CD4-positive, alpha-beta memory T cell (primary cell): ENCODE measurements around the gene OBSCN. TPM values are rescaled to one million over a fixed set of nuclear protein-coding genes. Genes with fewer than 3 reads are reported as not detected.

ENCODE experiments used
- CTCF ChIA-PET: fragments of 350-600 bp; sonication (Branson Sonifier 250); formaldehyde crosslinking; loops from one replicate; lab custom pipeline; 2021; ENCODE audit warnings: inconsistent platforms; ENCODE audit not compliant: partially characterized antibody; lab: Charles Lee
- POLR2A ChIA-PET: fragments of 350-600 bp; sonication (Branson Sonifier 250); formaldehyde crosslinking; loops from one replicate; lab custom pipeline; 2021; ENCODE audit not compliant: partially characterized antibody; lab: Charles Lee
- DNase-seq, 5 donors: peaks; one replicate each; pipeline versions ENCODE4 v3.0.0 to v3.0.0-alpha.2; 2020 to 2022; ENCODE audit warnings: mixed read lengths in 1 of 5
- H3K27ac ChIP-seq: one replicate; pipeline ENCODE4 v1.7.0; 2013; ENCODE audit warnings: low read depth, low read length
- H3K27me3 ChIP-seq: 2 replicates; pipeline ENCODE4 v1.7.0; 2013; ENCODE audit warnings: mild to moderate bottlenecking, low read length, moderate library complexity; ENCODE audit not compliant: insufficient read depth
- H3K36me3 ChIP-seq: 2 replicates; pipeline ENCODE4 v1.7.0; 2013; ENCODE audit warnings: mild to moderate bottlenecking, low read length, moderate library complexity; ENCODE audit not compliant: insufficient read depth
- H3K4me1 ChIP-seq: 2 replicates; pipeline ENCODE4 v1.7.0; 2013; ENCODE audit warnings: mild to moderate bottlenecking, low read length, moderate library complexity; ENCODE audit not compliant: insufficient read depth
- H3K4me3 ChIP-seq, 2 donors: one replicate each; pipeline ENCODE4 v1.7.0; 2013; ENCODE audit warnings: low read length in 2 of 2, mild to moderate bottlenecking in 1 of 2
- H3K9me3 ChIP-seq, 2 donors: one replicate each; pipeline ENCODE4 v1.7.0; 2013; ENCODE audit warnings: low read length in 2 of 2, control low read depth in 1 of 2; ENCODE audit not compliant: control insufficient read depth in 1 of 2
- H3K27ac Mint-ChIP-seq, 7 donors: one replicate each; pipeline ENCODE4 v1.8.0; 2020 to 2021; ENCODE audit warnings: mixed read lengths in 7 of 7, mild to moderate bottlenecking in 6 of 7, inconsistent platforms in 3 of 7, moderate library complexity in 3 of 7
- H3K27me3 Mint-ChIP-seq, 2 donors: one replicate each; pipeline ENCODE4 v1.8.0; 2020 to 2021; ENCODE audit warnings: mixed read lengths in 2 of 2
- H3K36me3 Mint-ChIP-seq, 2 donors: one replicate each; pipeline ENCODE4 v1.8.0; 2020 to 2021; ENCODE audit warnings: mixed read lengths in 2 of 2, inconsistent platforms in 1 of 2, mild to moderate bottlenecking in 1 of 2
- H3K4me1 Mint-ChIP-seq, 4 donors: one replicate each; pipeline ENCODE4 v1.8.0; 2020 to 2021; ENCODE audit warnings: mixed read lengths in 4 of 4, mild to moderate bottlenecking in 1 of 4
- H3K4me3 Mint-ChIP-seq, 8 donors: one replicate each; pipeline ENCODE4 v1.8.0; 2020 to 2021; ENCODE audit warnings: mixed read lengths in 8 of 8, mild to moderate bottlenecking in 7 of 8, moderate library complexity in 6 of 8, inconsistent platforms in 3 of 8
- H3K9me3 Mint-ChIP-seq, 8 donors: one replicate each; pipeline ENCODE4 v1.8.0; 2020 to 2021; ENCODE audit warnings: mixed read lengths in 8 of 8, mild to moderate bottlenecking in 5 of 8, inconsistent platforms in 3 of 8, moderate library complexity in 1 of 8
- intact Hi-C: fragments of 100-400 bp; cut with micrococcal nuclease; formaldehyde crosslinking; loops from one replicate; pipeline ENCODE4 v1.15.1; 2023
- polyA plus RNA-seq, 2 donors: library from polyadenylated mRNA; unstranded; fragments of 300-500 nt; fragmentation: Illumina TruSeq; gene quantifications; one replicate each; pipeline ENCODE4 v1.2.3, GENCODE V29; 2021
- total RNA-seq, 2 experiments: library from RNA; stranded (reverse); gene quantifications; one replicate each; pipeline ENCODE4 v1.2.3, GENCODE V29; 2021

The OBSCN gene
- total and polyA plus RNA-seq, 4 experiments from 2014 or later, result 0.19 to 91.4 (median 39.8) TPM

DNA sequence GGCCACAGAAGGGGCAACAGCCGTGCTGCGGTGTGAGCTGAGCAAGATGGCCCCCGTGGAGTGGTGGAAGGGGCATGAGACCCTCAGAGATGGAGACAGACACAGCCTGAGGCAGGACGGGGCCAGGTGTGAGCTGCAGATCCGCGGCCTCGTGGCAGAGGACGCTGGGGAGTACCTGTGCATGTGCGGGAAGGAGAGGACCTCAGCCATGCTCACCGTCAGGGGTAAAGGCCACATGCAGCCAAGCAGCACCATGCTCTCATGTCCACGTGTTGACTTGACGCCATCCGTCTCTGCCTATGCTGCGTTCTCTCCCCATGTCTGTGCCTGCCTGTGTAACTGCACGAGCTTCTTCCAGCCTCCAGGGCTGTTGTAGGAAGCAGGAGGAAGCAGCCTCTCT is 85.5 kb downstream of the OBSCN start:
- peaks cover 0 to 3% (median under 1%) of the 10 kb centered on the region in 4 donors for H3K4me1 Mint-ChIP-seq
- Histone ChIP-seq H3K4me1 (no peaks in the 10 kb centered on the region), H3K4me3 (no peak overlapping the region), H3K27me3 (no peaks in the 10 kb centered on the region), H3K9me3 (no peaks in the 10 kb centered on the region), H3K27ac (no peak overlapping the region), H3K36me3 (no peaks in the 10 kb centered on the region)
- intact Hi-C loops, result no loop called here
- DNase-seq, result no peak
- H3K27me3 Mint-ChIP-seq, result no peaks in the 10 kb centered on the region
- H3K27ac Mint-ChIP-seq, result peak overlapping the region in 4 of 7 donors; percentile 1 to 55 (median 40)
- H3K4me3 Mint-ChIP-seq, result no peak overlapping the region
- H3K36me3 Mint-ChIP-seq, result peaks cover 17 to 42% of the 10 kb centered on the region in 2 donors
- POLR2A ChIA-PET, result interaction anchor here (0.8 kb wide), 1 partner anchor 44 kb away, joined by 3 read pairs; no protein-coding TSS in a partner anchor
- peaks cover 0 to 11% (median 7%) of the 10 kb centered on the region in 8 donors for H3K9me3 Mint-ChIP-seq
- CTCF ChIA-PET, result no interaction called here

DNA sequence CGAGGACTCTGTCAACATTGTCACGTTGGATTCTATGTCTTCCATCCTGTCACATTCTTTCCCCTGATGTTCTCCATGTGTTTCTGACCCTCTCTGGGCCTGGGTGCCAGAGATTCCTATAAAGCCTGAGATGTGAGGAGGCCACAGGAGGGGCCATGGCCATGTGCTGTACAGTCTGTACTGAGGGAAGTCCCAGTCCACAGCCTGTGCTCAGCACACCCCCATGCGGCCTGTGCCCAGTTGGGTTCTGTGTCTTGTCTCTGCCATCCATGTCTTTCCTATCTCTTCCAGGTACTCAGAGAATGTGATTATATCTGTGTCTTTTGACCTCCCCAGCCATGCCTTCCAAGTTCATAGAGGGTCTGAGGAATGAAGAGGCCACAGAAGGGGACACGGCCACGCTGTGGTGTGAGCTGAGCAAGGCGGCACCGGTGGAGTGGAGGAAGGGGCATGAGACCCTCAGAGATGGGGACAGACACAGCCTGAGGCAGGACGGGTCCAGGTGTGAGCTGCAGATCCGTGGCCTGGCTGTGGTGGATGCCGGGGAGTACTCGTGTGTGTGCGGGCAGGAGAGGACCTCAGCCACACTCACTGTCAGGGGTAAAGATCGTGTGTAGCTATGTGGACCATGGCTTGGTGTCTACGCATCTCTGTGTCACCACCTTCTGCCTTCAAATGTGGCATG is 86.1 kb downstream of the OBSCN start:
- intact Hi-C loops, result no loop called here
- Histone ChIP-seq H3K27ac (no peak overlapping the region), H3K4me3 (no peak overlapping the region), H3K36me3 (no peaks in the 10 kb centered on the region), H3K4me1 (no peaks in the 10 kb centered on the region), H3K9me3 (no peaks in the 10 kb centered on the region), H3K27me3 (no peaks in the 10 kb centered on the region)
- no peak overlapping the region for H3K4me3 Mint-ChIP-seq
- H3K4me1 Mint-ChIP-seq, result peaks cover 0 to 3% (median under 1%) of the 10 kb centered on the region in 4 donors
- ChIA-PET CTCF (no interaction called here), POLR2A (no interaction called here)
- no peaks in the 10 kb centered on the region for H3K27me3 Mint-ChIP-seq
- H3K36me3 Mint-ChIP-seq, result peaks cover 22 to 48% of the 10 kb centered on the region in 2 donors
- DNase-seq, result no peak
- H3K27ac Mint-ChIP-seq, result peak overlapping the region in 4 of 7 donors; percentile 1 to 55 (median 40)
- H3K9me3 Mint-ChIP-seq, result peaks cover 0 to 13% (median 8%) of the 10 kb centered on the region in 8 donors

DNA sequence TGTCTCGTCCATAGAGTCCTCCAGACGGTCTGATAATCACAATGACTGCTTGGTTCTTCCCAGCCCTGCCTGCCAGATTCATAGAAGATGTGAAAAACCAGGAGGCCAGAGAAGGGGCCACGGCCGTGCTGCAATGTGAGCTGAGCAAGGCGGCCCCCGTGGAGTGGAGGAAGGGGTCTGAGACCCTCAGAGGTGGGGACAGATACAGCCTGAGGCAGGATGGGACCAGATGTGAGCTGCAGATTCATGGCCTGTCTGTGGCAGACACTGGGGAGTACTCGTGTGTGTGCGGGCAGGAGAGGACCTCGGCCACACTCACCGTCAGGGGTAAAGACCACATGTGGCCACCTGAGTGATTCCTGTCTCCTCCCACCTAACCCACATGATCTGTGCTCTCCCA is 86.9 kb downstream of the OBSCN start:
- Histone ChIP-seq H3K4me1 (no peaks in the 10 kb centered on the region), H3K4me3 (no peak overlapping the region), H3K27ac (no peak overlapping the region), H3K27me3 (no peaks in the 10 kb centered on the region), H3K9me3 (no peaks in the 10 kb centered on the region), H3K36me3 (no peaks in the 10 kb centered on the region)
- Mint-ChIP-seq H3K4me1 (peaks cover 0 to 3% (median 0%) of the 10 kb centered on the region in 4 donors), H3K27me3 (no peaks in the 10 kb centered on the region), H3K4me3 (no peak overlapping the region), H3K27ac (peak overlapping the region in 1 of 7 donors; percentile 13), H3K36me3 (peaks cover 24 to 56% of the 10 kb centered on the region in 2 donors), H3K9me3 (peaks cover 0 to 16% (median 8%) of the 10 kb centered on the region in 8 donors)
- intact Hi-C loops, result no loop called here
- DNase-seq, result no peak
- POLR2A ChIA-PET, result no interaction called here
- CTCF ChIA-PET, result no interaction called here

DNA sequence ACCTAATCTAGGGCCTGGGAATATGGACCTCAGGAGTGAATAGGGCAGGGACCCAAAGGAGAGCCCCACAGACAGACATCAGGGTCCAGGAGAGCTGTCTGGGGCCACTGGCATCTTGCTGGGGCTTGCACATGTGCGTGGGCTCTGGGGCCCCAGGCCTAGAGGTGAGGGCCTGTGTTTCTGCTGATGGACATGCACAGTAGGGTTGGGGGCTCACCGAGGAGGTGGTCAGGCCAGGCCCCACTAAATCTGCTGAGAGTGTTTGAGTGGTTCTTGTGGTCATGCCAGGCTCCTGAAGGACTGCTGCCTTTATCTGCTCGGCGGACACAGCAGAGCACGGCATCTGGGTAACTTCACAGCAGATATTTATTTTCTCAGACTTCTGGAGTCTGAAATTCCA is 87.4 kb downstream of the OBSCN start:
- peaks cover 0 to 19% (median 9%) of the 10 kb centered on the region in 8 donors for H3K9me3 Mint-ChIP-seq
- H3K9me3 ChIP-seq, result no peaks in the 10 kb centered on the region
- no peaks in the 10 kb centered on the region for H3K4me1 ChIP-seq
- POLR2A ChIA-PET, result no interaction called here
- no peaks in the 10 kb centered on the region for H3K36me3 ChIP-seq
- no peak overlapping the region for H3K27ac ChIP-seq
- H3K36me3 Mint-ChIP-seq, result peaks cover 28 to 60% of the 10 kb centered on the region in 2 donors
- no peak overlapping the region for H3K4me3 ChIP-seq
- peaks cover 0 to 3% (median 0%) of the 10 kb centered on the region in 4 donors for H3K4me1 Mint-ChIP-seq
- H3K27me3 Mint-ChIP-seq, result no peaks in the 10 kb centered on the region
- DNase-seq, result no peak
- H3K27ac Mint-ChIP-seq, result no peak overlapping the region
- CTCF ChIA-PET, result no interaction called here
- intact Hi-C loops, result no loop called here
- H3K27me3 ChIP-seq, result no peaks in the 10 kb centered on the region
- H3K4me3 Mint-ChIP-seq, result no peak overlapping the region

DNA sequence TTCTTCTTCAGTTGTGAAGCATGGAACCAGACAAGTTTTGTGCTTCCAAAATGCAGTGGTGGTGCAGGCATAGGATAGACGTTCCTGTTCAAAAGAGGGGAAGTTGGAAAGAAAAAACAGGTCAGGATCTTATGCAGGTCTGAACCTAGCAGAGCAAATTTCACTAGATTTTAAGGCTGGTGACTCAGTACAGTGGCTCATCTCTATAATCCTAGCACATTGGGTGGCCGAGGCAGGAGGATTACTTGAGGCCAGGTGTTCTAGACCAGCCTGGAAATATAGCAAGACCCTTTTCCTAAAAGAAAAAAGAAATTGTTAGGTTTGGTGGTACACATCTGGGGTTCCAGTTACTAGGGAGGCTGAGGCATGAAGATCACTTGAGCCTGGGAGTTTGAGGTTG is 88.1 kb downstream of the OBSCN start:
- H3K9me3 ChIP-seq, result no peaks in the 10 kb centered on the region
- H3K27ac Mint-ChIP-seq, result no peak overlapping the region
- intact Hi-C loops, result no loop called here
- peaks cover 33 to 68% of the 10 kb centered on the region in 2 donors for H3K36me3 Mint-ChIP-seq
- CTCF ChIA-PET, result no interaction called here
- DNase-seq, result no peak
- no peak overlapping the region for H3K4me3 Mint-ChIP-seq
- no peaks in the 10 kb centered on the region for H3K27me3 Mint-ChIP-seq
- H3K4me1 ChIP-seq, result no peaks in the 10 kb centered on the region
- no peak overlapping the region for H3K27ac ChIP-seq
- H3K27me3 ChIP-seq, result no peaks in the 10 kb centered on the region
- H3K4me3 ChIP-seq, result no peak overlapping the region
- H3K4me1 Mint-ChIP-seq, result peaks cover 0 to 3% (median 0%) of the 10 kb centered on the region in 4 donors
- peaks cover 0 to 26% (median 13%) of the 10 kb centered on the region in 8 donors for H3K9me3 Mint-ChIP-seq
- POLR2A ChIA-PET, result no interaction called here
- no peaks in the 10 kb centered on the region for H3K36me3 ChIP-seq

DNA sequence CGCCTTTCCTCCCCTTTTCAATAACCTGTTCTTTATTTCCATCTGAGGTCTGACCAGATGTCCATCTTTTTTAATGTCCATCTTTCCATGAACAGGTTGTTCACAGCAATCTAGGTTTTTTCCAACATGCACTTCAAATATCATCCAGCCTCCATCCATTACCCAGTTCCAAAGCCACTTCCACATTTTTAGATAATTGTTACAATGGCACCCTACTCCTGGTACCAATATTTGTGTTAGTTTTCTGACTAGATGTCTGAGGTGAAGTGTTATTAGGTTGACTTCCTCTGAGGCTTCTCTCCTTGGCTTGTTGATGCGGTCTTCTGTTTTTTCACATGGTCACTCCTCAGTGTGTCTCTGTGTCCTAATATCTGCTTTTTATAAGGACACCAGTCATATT is 89.4 kb downstream of the OBSCN start:
- Mint-ChIP-seq H3K4me1 (peaks cover 0 to under 1% (median 0%) of the 10 kb centered on the region in 4 donors), H3K27me3 (no peaks in the 10 kb centered on the region), H3K27ac (no peak overlapping the region), H3K9me3 (peaks cover 0 to 39% (median 25%) of the 10 kb centered on the region in 8 donors), H3K4me3 (no peak overlapping the region), H3K36me3 (peaks cover 41 to 79% of the 10 kb centered on the region in 2 donors)
- H3K4me1 ChIP-seq, result no peaks in the 10 kb centered on the region
- ChIA-PET CTCF (no interaction called here), POLR2A (no interaction called here)
- H3K27ac ChIP-seq, result no peak overlapping the region
- intact Hi-C loops, result no loop called here
- no peaks in the 10 kb centered on the region for H3K36me3 ChIP-seq
- no peaks in the 10 kb centered on the region for H3K27me3 ChIP-seq
- DNase-seq, result no peak
- no peak overlapping the region for H3K4me3 ChIP-seq
- H3K9me3 ChIP-seq, result peaks cover 0 to 6% of the 10 kb centered on the region in 2 donors

DNA sequence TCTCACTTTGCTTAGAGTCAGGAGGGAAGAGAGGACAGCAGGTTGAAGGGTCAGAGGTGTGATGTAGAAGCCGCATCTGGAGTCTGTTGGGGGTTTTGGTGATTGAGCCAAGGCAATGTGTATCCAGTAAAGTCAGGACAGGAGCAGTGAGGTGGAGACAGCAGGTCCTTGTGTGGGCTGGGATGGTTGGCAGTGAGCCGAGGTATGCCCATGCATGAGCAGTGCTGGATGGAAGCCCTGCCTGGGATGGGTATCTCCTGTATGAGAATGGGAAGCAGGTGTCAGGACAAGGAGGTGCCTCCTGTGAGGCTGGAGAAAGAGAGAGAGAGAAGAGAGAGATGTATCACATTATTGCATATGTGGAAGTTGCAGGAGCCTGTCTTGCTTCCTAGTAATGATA is 90.0 kb downstream of the OBSCN start:
- Histone ChIP-seq H3K36me3 (no peaks in the 10 kb centered on the region), H3K27ac (no peak overlapping the region), H3K27me3 (no peaks in the 10 kb centered on the region), H3K4me3 (no peak overlapping the region), H3K4me1 (no peaks in the 10 kb centered on the region), H3K9me3 (peaks cover 0 to 12% of the 10 kb centered on the region in 2 donors)
- intact Hi-C loops, result no loop called here
- Mint-ChIP-seq H3K4me1 (no peaks in the 10 kb centered on the region), H3K4me3 (no peak overlapping the region), H3K9me3 (peaks cover 0 to 44% (median 31%) of the 10 kb centered on the region in 8 donors), H3K27ac (no peak overlapping the region), H3K27me3 (no peaks in the 10 kb centered on the region), H3K36me3 (peaks cover 46 to 85% of the 10 kb centered on the region in 2 donors)
- ChIA-PET CTCF (no interaction called here), POLR2A (no interaction called here)
- no peak for DNase-seq
